OCI-LY1 (cell line): ENCODE data around the gene NT5C2.

ENCODE experiments used
- EZH2 ChIP-seq: fragments of 200-600 bp; sonication (generic), shearing (Covaris generic); IDR thresholded peaks from 2 replicates; pipeline ENCODE4 v1.8.0; 2017; ENCODE audit warnings: borderline replicate concordance, mixed run types, mild to moderate bottlenecking, antibody characterized with exemption, low read length, moderate library complexity, mixed read lengths
- TF ChIP-seq, protein P1 (sequence below): fragments of 200-600 bp; sonication (generic), shearing (Covaris generic); IDR thresholded peaks from 2 replicates; pipeline ENCODE4 v1.5.1; 2017; ENCODE audit warnings: mild to moderate bottlenecking, antibody characterized with exemption, low read length, moderate library complexity, mixed read lengths

DNA sequence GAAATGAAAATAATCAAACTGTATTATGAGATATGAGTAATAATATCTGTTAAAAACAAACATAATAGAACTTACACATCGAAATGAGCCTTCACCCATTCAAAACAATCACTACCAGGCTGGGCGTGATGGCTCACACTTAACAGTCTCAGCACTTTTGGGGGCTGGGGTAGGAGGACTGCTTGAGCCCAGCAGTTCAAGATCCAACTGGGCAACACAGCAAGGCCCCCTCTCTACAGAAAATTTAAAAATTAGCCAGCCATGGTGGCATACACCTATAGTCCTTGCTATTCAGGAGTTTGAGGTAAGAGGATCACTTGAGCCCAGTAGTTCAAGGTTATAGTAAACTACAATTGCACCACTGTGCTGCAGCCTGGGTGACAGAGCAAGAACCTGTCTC is 75.8 kb downstream of the NT5C2 start:
- TF ChIP-seq, protein P1, sequence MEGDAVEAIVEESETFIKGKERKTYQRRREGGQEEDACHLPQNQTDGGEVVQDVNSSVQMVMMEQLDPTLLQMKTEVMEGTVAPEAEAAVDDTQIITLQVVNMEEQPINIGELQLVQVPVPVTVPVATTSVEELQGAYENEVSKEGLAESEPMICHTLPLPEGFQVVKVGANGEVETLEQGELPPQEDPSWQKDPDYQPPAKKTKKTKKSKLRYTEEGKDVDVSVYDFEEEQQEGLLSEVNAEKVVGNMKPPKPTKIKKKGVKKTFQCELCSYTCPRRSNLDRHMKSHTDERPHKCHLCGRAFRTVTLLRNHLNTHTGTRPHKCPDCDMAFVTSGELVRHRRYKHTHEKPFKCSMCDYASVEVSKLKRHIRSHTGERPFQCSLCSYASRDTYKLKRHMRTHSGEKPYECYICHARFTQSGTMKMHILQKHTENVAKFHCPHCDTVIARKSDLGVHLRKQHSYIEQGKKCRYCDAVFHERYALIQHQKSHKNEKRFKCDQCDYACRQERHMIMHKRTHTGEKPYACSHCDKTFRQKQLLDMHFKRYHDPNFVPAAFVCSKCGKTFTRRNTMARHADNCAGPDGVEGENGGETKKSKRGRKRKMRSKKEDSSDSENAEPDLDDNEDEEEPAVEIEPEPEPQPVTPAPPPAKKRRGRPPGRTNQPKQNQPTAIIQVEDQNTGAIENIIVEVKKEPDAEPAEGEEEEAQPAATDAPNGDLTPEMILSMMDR, result no peak
- TF ChIP-seq EZH2, result no peak
